NOMO-1 treated with DMSO at 0.1 percent for 48 hours (cell line): ENCODE measurements around the gene MAP3K5.

ENCODE experiments used
- DNase-seq: peaks from one replicate; lab custom pipeline; 2025; ENCODE audit not compliant: unreplicated experiment; lab: John Stamatoyannopoulos, UW

MAP3K5 gene

GRCh38 chr6:136548582-136549299 lies 243.5 kb downstream of the MAP3K5 start:
- DNase-seq: no peak

- DNase-seq: no peak
Measured at GRCh38 chr6:136547871-136548270, 244.4 kb downstream of the MAP3K5 start.

- DNase-seq: peak; percentile 65
Measured at GRCh38 chr6:136547336-136547735, 244.9 kb downstream of the MAP3K5 start.

GRCh38 chr6:136546331-136546730 lies 245.9 kb downstream of the MAP3K5 start:
- DNase-seq: no peak

GRCh38 chr6:136544326-136544725 lies 248.0 kb downstream of the MAP3K5 start:
- DNase-seq: no peak

GRCh38 chr6:136541395-136541794 lies 250.9 kb downstream of the MAP3K5 start:
- no peak for DNase-seq

GRCh38 chr6:136539967-136540652 lies 252.2 kb downstream of the MAP3K5 start:
- DNase-seq: no peak

- no peak for DNase-seq
Measured at GRCh38 chr6:136538836-136539235, 253.4 kb downstream of the MAP3K5 start.

GRCh38 chr6:136535880-136536650 lies 256.2 kb downstream of the MAP3K5 start:
- DNase-seq: no peak

GRCh38 chr6:136535017-136535765 lies 257.1 kb downstream of the MAP3K5 start:
- peak; percentile 40 for DNase-seq

GRCh38 chr6:136534268-136534667 lies 258.0 kb downstream of the MAP3K5 start:
- no peak for DNase-seq

- DNase-seq: no peak
Measured at GRCh38 chr6:136533487-136533886, 258.8 kb downstream of the MAP3K5 start.

GRCh38 chr6:136532030-136532429 lies 260.2 kb downstream of the MAP3K5 start:
- no peak for DNase-seq

- no peak for DNase-seq
Measured at GRCh38 chr6:136529710-136530109, 262.6 kb downstream of the MAP3K5 start.

- no peak for DNase-seq
Measured at GRCh38 chr6:136528477-136528876, 263.8 kb downstream of the MAP3K5 start.

GRCh38 chr6:136527831-136528230 lies 264.4 kb downstream of the MAP3K5 start:
- no peak for DNase-seq

- no peak for DNase-seq
Measured at GRCh38 chr6:136526937-136527336, 265.3 kb downstream of the MAP3K5 start.

GRCh38 chr6:136526196-136526930 lies 265.9 kb downstream of the MAP3K5 start:
- DNase-seq: peak; percentile 34

- no peak for DNase-seq
Measured at GRCh38 chr6:136525586-136526195, 266.6 kb downstream of the MAP3K5 start.

GRCh38 chr6:136524936-136525413 lies 267.3 kb downstream of the MAP3K5 start:
- peak; percentile 58 for DNase-seq
